GM18507 (cell line): ENCODE measurements around the gene CENPP.

Experiments
- DNase-seq: peaks from one replicate; pipeline ENCODE4 v3.0.0; 2011; ENCODE audit warnings: low read depth; ENCODE audit not compliant: insufficient read length; ENCODE audit errors: extremely low spot score
- FAIRE-seq: peaks from 2 replicates; lab custom pipeline; 2011; peaks lifted over from hg19 to GRCh38; lab: Jason Lieb, UNC

CENPP gene

GRCh38 chr9:92602413-92602812, 276.7 kb downstream of the CENPP start:
- no peak for DNase-seq
- no peak for FAIRE-seq

GRCh38 chr9:92603100-92603499, 277.3 kb downstream of the CENPP start:
- DNase-seq (no peak), FAIRE-seq (no peak)

GRCh38 chr9:92603990-92604389, 278.2 kb downstream of the CENPP start:
- DNase-seq (no peak), FAIRE-seq (no peak)

GRCh38 chr9:92605224-92605623, 279.5 kb downstream of the CENPP start:
- DNase-seq (no peak), FAIRE-seq (no peak)

GRCh38 chr9:92607088-92607487, 281.3 kb downstream of the CENPP start:
- FAIRE-seq (no peak), DNase-seq (no peak)

GRCh38 chr9:92607773-92608172, 282.0 kb downstream of the CENPP start:
- FAIRE-seq (no peak), DNase-seq (no peak)

- FAIRE-seq = no peak
These were observed 282.6 kb downstream of the CENPP start for GRCh38 chr9:92608241-92608908.

GRCh38 chr9:92608909-92609445, 283.2 kb downstream of the CENPP start:
- no peak for FAIRE-seq
- no peak for DNase-seq

More at GRCh38 chr9:92608241-92608908, 282.6 kb downstream of the CENPP start:
- no peak for DNase-seq

- DNase-seq (no peak), FAIRE-seq (no peak)
These were observed 285.0 kb downstream of the CENPP start for GRCh38 chr9:92610470-92611420.

GRCh38 chr9:92611621-92612285, 286.0 kb downstream of the CENPP start:
- no peak for FAIRE-seq
- no peak for DNase-seq

- DNase-seq (no peak), FAIRE-seq (no peak)
These were observed 286.5 kb downstream of the CENPP start for GRCh38 chr9:92612292-92612691.

GRCh38 chr9:92612816-92613215, 287.1 kb downstream of the CENPP start:
- FAIRE-seq (no peak), DNase-seq (no peak)

GRCh38 chr9:92613268-92614122, 287.7 kb downstream of the CENPP start:
- FAIRE-seq = no peak
- DNase-seq = no peak

GRCh38 chr9:92614123-92614510, 288.4 kb downstream of the CENPP start:
- FAIRE-seq (no peak), DNase-seq (no peak)

GRCh38 chr9:92614763-92615461, 289.2 kb downstream of the CENPP start:
- DNase-seq = no peak
- no peak for FAIRE-seq

- FAIRE-seq (no peak), DNase-seq (no peak)
These were observed 290.0 kb downstream of the CENPP start for GRCh38 chr9:92615790-92616189.

- no peak for FAIRE-seq
These were observed 290.5 kb downstream of the CENPP start for GRCh38 chr9:92616199-92616641.

GRCh38 chr9:92616655-92617111, 290.9 kb downstream of the CENPP start:
- no peak for DNase-seq
- FAIRE-seq = no peak

More at GRCh38 chr9:92616199-92616641, 290.5 kb downstream of the CENPP start:
- no peak for DNase-seq
